Activated T-helper 2 cell treated with anti-CD3 and anti-CD28 coated beads, Interferon-gamma antibody, Interleukin-2, Interleukin-4, amounts not matched to agents 10 μg/mL and 5 μg/mL and 100 μg/mL, durations not matched to agents 14 hours and 24 hours and 36 hours (primary cell): Measurements from ENCODE around the gene PDSS1. TPM values are rescaled to one million over a fixed set of nuclear protein-coding genes. Genes with fewer than 3 reads are reported as not detected.
"Not testable (repeated sequence)": the region's sequence is repeated elsewhere in the genome, so short reads cannot be mapped to it uniquely, and the experiment has no call there.

Experiments
- DNase-seq: peaks from one replicate; pipeline ENCODE4 v3.0.0; 2021; ENCODE audit warnings: low spot score
- H3K27ac Mint-ChIP-seq: one replicate; pipeline ENCODE4 v1.8.0; 2021; ENCODE audit warnings: mixed read lengths
- H3K27me3 Mint-ChIP-seq: one replicate; pipeline ENCODE4 v1.8.0; 2021; ENCODE audit warnings: low read depth, mixed read lengths
- H3K36me3 Mint-ChIP-seq: one replicate; pipeline ENCODE4 v1.8.0; 2021; ENCODE audit warnings: low read depth, mixed read lengths
- H3K4me1 Mint-ChIP-seq: one replicate; pipeline ENCODE4 v1.8.0; 2021; ENCODE audit warnings: low read depth, mixed read lengths
- H3K4me3 Mint-ChIP-seq: one replicate; pipeline ENCODE4 v1.8.0; 2021; ENCODE audit warnings: low read depth, mild to moderate bottlenecking, moderate library complexity, mixed read lengths
- H3K9me3 Mint-ChIP-seq: one replicate; pipeline ENCODE4 v1.8.0; 2021; ENCODE audit warnings: mixed read lengths
- intact Hi-C: fragments of 100-400 bp; cut with micrococcal nuclease; formaldehyde crosslinking; loops from one replicate; pipeline ENCODE4 v1.15.1; 2023
- total RNA-seq: library from RNA; stranded (reverse); gene quantifications from 2 replicates; pipeline ENCODE4 v1.2.3, GENCODE V29; 2022

Gene PDSS1
- total RNA-seq, 1 donor from 2014 or later: 32.3 TPM

DNA sequence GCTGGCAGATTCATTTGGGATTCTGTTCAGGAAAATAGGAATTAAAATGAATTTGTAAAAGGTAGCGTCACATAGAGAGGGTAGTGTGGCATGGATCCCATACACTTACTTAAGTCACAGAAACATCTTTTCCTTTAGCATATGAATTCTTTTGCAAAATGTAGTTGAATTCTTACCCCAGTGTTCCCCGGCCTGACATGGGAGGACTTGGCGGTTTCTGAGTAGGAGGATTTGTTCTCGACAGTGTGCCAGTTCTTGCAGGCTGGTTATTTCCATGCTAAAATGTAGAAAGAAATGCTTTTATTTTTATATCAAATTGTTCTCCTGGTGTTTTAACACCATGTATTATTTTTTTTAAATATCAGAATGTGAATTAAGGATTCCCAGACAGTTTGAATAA is 72.6 kb downstream of the PDSS1 start:
- Mint-ChIP-seq H3K27me3 (no peaks in the 10 kb centered on the region), H3K27ac (no peak overlapping the region), H3K9me3 (no peaks in the 10 kb centered on the region), H3K36me3 (peaks cover 30% of the 10 kb centered on the region), H3K4me1 (peaks cover 15% of the 10 kb centered on the region), H3K4me3 (no peak overlapping the region)
- DNase-seq: no peak
- intact Hi-C loops: no loop called here

DNA sequence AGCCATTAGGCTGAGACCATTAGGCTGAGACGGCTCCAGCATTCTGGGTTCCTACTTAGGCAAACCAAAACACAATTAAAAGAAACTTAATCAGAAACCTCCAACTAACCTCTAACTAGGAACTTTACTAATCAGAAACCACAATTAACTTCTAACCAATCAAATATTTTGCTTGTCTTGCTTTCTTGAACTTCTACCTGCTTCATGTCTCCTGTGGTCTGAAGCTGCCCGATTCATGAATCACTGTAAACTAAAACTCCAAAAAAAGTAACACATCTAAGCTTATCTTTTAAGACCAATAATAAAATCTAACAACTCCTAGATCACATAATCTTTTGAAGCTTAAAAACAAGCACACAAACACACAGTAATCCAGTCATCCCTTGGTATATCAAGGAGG is 76.1 kb downstream of the PDSS1 start:
- H3K9me3 Mint-ChIP-seq: no peaks in the 10 kb centered on the region
- intact Hi-C loops: no loop called here
- peaks cover 21% of the 10 kb centered on the region for H3K36me3 Mint-ChIP-seq
- H3K4me1 Mint-ChIP-seq: peaks cover 22% of the 10 kb centered on the region
- no peaks in the 10 kb centered on the region for H3K27me3 Mint-ChIP-seq
- no peak for DNase-seq
- H3K27ac Mint-ChIP-seq: no peak overlapping the region
- H3K4me3 Mint-ChIP-seq: no peak overlapping the region

DNA sequence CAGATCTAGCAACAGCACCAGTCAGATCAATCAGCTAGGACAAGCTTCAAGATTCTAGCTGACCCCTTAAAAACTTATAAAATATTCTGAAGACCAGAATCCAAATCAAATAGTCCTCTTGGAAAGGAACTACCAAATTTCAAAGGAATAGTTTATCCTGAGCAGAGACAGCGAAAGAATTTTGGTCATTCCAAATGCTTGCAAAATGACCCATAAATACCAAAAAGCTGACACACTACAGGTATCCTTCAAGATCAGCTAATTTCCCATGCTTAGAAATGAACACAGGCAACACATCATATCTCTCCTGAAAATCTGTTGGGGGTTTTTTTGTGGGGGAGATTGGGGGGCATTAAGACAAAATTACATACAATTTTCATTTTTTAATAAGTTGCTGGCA is 78.8 kb downstream of the PDSS1 start:
- peaks cover 37% of the 10 kb centered on the region for H3K4me1 Mint-ChIP-seq
- intact Hi-C loops: no loop called here
- H3K4me3 Mint-ChIP-seq: no peak overlapping the region
- no peak overlapping the region for H3K27ac Mint-ChIP-seq
- H3K9me3 Mint-ChIP-seq: no peaks in the 10 kb centered on the region
- no peak for DNase-seq
- peaks cover 14% of the 10 kb centered on the region for H3K36me3 Mint-ChIP-seq
- no peaks in the 10 kb centered on the region for H3K27me3 Mint-ChIP-seq

DNA sequence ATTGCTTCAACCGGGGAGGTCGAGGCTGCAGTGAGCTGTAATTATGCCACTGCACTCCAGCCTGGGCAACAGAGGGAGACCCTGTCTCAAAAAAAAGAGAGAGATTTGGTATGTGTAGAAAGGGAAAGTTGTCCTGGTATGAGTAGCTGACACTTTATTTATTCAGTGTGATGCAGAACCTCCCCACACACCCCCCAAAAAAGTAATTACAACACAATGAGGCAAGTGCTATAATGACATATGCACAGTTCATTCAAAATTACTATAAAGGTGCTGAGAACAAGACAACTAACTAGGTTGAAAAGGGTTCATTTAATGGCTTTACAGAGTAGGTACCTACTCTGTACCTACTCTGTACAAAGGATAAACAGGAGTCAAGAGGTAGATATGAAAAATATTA is 80.2 kb downstream of the PDSS1 start:
- no peak overlapping the region for H3K27ac Mint-ChIP-seq
- H3K36me3 Mint-ChIP-seq: peaks cover 14% of the 10 kb centered on the region
- H3K27me3 Mint-ChIP-seq: no peaks in the 10 kb centered on the region
- DNase-seq: no peak
- intact Hi-C loops: no loop called here
- H3K4me1 Mint-ChIP-seq: peaks cover 50% of the 10 kb centered on the region
- H3K4me3 Mint-ChIP-seq: no peak overlapping the region
- H3K9me3 Mint-ChIP-seq: no peaks in the 10 kb centered on the region

DNA sequence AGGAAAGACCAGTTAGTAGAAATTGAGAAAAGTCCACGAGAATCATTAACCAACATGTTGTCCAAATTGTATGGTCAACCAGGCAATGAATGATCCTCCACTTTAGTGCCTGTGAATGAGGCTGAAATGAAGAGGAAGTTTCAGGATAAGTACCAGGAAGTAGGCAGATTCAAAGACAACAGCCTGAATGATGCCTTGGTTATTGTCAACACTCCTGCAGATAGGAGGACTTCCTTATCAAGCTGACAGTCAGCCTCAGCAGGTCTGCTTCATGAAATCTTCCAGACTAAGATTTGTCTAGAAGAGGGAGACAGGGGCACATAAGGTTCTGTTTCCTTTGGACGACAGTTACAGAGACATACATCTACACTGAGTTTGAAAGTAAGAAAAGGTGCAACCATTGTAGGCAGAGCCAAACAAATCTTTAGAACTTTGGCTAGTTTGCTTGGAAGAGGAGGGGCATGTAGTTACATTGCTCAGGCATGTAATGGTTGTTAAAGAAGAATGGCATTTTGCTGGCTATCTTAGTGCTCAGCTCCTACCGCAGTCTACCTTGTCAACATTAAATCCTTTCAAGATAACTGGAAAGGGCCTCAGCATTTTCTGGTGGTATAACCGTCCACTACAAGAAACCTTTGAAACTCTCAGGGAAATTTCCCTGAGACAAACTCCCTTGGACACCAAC is 81.8 kb downstream of the PDSS1 start:
- Mint-ChIP-seq H3K27me3 (no peaks in the 10 kb centered on the region), H3K36me3 (peaks cover 15% of the 10 kb centered on the region), H3K27ac (no peak overlapping the region), H3K9me3 (no peaks in the 10 kb centered on the region), H3K4me3 (no peak overlapping the region), H3K4me1 (peaks cover 49% of the 10 kb centered on the region)
- intact Hi-C loops: no loop called here
- DNase-seq: no peak

DNA sequence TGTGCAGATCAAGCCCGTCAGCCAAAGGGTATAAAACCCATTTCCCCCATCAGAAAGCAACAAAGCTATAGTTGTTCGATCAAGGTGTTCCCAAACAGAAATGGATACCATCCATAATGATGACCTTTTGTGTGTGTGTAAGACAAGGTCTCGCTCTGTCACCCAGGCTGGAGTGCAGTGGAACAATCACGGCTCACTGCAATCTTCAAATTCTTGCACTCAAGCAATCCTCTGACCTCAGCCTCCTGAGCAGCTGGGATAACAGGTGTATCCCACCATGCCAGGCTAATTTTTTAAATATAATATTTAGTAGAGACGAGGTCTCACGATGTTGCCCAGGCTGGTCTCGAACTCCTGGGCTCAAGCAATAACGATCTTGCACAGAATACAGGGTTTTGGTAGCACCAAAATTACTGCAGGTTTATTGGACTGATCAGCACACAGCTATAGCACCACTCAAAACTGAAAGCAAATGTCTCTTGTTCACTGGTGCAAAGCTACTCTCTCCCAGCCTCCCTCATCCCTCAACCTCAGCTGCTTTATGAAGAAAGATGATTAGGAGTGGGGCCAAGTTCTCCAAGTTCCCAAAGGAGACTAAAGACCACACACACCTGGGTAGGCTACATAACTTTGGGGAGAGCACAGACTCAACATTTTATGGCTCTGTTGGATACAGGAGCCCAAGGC is 82.7 kb downstream of the PDSS1 start:
- peaks cover 14% of the 10 kb centered on the region for H3K36me3 Mint-ChIP-seq
- intact Hi-C loops: loop anchor here (5.0 kb wide), 1 partner anchor 77 kb away; no protein-coding TSS in a partner anchor
- H3K9me3 Mint-ChIP-seq: no peaks in the 10 kb centered on the region
- no peak overlapping the region for H3K4me3 Mint-ChIP-seq
- no peak for DNase-seq
- H3K27me3 Mint-ChIP-seq: no peaks in the 10 kb centered on the region
- H3K27ac Mint-ChIP-seq: no peak overlapping the region
- peaks cover 48% of the 10 kb centered on the region for H3K4me1 Mint-ChIP-seq

DNA sequence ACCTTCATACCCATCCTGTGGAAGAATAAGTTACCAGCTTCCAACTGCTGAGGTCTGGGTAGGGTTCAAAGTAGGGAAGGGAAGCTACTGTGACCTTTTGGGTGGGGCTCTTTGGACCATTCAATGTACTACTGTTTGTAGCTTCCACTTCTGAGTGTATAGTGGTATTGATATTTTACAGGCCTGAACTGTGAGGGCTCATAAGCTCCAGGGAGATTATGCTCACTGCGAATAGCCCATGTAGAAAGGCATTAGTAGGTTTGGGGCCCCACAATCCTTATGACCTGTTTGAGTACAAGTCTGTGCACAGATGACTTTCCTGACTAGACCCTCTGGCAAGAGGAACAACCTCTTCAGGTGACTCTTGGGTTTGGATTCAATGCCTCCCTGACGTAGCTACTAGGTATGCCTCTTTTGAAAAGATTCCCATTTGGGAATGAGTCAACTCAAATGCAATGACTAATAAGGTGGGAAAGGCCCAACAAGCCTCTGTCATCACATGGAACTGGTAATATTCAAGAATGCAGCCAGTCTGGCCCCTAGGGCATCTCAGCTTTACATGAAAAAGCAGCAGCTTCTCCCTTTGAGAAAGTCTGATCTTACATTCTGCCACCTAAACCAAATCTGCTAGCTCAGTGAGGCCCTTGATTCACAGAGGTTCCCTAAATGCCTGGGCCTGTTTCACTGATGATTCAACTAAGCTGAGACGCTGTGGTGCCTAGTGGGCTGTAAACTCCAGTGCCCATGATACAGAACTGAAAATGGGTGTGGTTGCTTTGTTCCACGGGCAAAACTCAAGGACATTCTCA is 83.5 kb downstream of the PDSS1 start:
- peaks cover 45% of the 10 kb centered on the region for H3K4me1 Mint-ChIP-seq
- intact Hi-C loops: loop anchor here (5.0 kb wide), 1 partner anchor 76 kb away; no protein-coding TSS in a partner anchor
- H3K36me3 Mint-ChIP-seq: peaks cover 10% of the 10 kb centered on the region
- H3K27ac Mint-ChIP-seq: peak overlapping the region; percentile 51
- no peak for DNase-seq
- no peak overlapping the region for H3K4me3 Mint-ChIP-seq
- no peaks in the 10 kb centered on the region for H3K9me3 Mint-ChIP-seq
- H3K27me3 Mint-ChIP-seq: no peaks in the 10 kb centered on the region

DNA sequence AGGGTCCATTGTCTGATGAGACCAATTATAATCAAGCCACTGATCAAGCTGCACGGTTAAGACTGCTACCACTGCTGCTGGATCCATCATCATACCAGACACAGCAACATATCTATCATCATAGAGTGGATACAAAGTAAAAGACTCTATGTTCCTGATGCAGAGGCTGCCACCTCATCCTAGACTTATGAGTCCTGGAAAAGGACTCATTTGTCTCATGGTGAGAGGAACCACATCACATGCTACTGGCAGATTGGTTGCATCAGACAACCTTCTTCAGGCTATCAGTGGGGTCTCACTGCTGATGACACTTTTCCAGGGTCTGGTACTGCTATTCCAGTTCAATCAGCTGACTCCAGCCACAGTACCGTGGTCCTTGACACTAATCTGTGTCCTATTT is 84.3 kb downstream of the PDSS1 start:
- Mint-ChIP-seq H3K27me3 (no peaks in the 10 kb centered on the region), H3K9me3 (no peaks in the 10 kb centered on the region), H3K4me1 (peaks cover 45% of the 10 kb centered on the region), H3K4me3 (no peak overlapping the region), H3K27ac (peak overlapping the region; percentile 51), H3K36me3 (peaks cover 10% of the 10 kb centered on the region)
- intact Hi-C loops: loop anchor here (5.0 kb wide), 1 partner anchor 76 kb away; no protein-coding TSS in a partner anchor
- no peak for DNase-seq

DNA sequence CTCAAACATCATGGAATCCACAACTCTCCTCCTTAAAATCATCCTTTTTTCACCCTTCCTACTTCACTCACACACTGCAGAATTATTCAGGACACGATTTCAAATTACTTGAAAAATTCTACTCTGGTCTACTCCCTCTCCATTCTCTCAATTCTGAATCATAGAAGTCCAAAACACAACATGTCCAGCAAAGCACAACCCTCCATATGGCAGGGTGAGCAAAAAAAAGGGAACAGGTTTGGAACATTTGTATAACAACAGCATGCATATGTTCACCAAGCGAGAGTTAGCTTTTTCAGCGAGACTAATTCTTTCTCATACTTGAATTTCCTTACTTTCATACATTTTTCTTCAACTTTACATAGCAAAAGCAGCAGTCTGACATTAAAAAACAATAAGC is 89.9 kb downstream of the PDSS1 start:
- H3K27me3 Mint-ChIP-seq: no peaks in the 10 kb centered on the region
- peaks cover 19% of the 10 kb centered on the region for H3K4me1 Mint-ChIP-seq
- no peak overlapping the region for H3K27ac Mint-ChIP-seq
- intact Hi-C loops: no loop called here
- no peak overlapping the region for H3K4me3 Mint-ChIP-seq
- H3K9me3 Mint-ChIP-seq: no peaks in the 10 kb centered on the region
- no peak for DNase-seq
- peaks cover 39% of the 10 kb centered on the region for H3K36me3 Mint-ChIP-seq

DNA sequence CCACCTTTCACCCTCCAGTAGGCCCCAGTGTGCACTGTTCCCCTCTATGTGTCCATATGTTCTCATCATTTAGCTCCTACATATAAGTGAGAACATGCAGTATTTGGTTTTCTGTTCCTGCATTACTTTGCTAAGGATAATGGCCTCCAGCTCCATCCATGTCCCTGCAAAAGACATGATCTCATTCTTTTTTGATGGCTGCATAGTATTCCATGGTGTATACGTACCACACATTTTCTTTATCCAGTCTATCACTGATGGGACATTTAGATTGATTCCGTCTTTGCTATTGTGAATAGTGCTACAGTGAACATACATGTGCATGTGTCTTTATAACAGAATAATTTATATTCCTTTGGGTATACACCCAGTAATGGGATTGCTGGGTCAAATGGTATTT is 92.3 kb downstream of the PDSS1 start:
- Mint-ChIP-seq H3K36me3 (peaks cover 34% of the 10 kb centered on the region), H3K4me1 (peaks cover 18% of the 10 kb centered on the region)
- intact Hi-C loops, DNase-seq, H3K27me3 Mint-ChIP-seq, H3K9me3 Mint-ChIP-seq, H3K27ac Mint-ChIP-seq, H3K4me3 Mint-ChIP-seq: not testable (repeated sequence)

DNA sequence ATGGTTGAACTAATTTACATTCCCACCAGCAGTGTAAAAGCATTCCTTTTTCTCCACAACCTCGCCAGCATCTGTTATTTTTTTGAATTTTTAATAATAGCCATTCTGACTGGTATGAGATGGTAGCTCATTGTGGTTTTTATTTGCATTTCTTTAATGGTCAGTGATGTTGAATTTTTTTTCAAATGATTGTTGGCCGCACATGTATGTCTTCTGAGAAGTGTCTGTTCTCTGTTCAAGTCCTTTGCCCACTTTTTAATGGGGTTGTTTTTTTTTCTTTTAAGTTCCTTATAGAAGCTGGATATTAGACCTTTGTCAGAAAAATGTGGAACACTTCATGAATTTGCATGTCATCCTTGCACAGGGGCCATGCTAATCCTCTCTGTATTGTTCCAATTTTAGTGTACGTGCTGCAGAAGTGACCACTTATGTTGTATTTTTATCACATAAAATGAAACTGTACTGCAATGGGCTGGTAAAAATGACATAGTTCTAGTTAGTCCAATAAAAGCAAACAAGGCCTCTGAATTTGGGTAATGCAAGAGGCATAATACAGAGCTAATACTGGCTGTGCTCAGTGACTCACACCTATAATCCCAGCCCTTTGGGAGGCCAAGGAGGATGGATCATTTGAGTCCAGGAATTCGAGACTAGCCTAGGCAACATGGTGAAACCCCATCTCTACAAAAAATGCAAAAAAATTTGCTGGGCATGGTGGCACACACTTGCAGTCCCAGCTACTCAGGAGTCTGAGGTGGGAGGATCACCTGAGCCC is 92.9 kb downstream of the PDSS1 start:
- H3K27me3 Mint-ChIP-seq: no peaks in the 10 kb centered on the region
- H3K27ac Mint-ChIP-seq: no peak overlapping the region
- H3K36me3 Mint-ChIP-seq: peaks cover 37% of the 10 kb centered on the region
- no peak for DNase-seq
- H3K4me1 Mint-ChIP-seq: peaks cover 21% of the 10 kb centered on the region
- peaks cover 4% of the 10 kb centered on the region for H3K9me3 Mint-ChIP-seq
- intact Hi-C loops: no loop called here
- H3K4me3 Mint-ChIP-seq: no peak overlapping the region

DNA sequence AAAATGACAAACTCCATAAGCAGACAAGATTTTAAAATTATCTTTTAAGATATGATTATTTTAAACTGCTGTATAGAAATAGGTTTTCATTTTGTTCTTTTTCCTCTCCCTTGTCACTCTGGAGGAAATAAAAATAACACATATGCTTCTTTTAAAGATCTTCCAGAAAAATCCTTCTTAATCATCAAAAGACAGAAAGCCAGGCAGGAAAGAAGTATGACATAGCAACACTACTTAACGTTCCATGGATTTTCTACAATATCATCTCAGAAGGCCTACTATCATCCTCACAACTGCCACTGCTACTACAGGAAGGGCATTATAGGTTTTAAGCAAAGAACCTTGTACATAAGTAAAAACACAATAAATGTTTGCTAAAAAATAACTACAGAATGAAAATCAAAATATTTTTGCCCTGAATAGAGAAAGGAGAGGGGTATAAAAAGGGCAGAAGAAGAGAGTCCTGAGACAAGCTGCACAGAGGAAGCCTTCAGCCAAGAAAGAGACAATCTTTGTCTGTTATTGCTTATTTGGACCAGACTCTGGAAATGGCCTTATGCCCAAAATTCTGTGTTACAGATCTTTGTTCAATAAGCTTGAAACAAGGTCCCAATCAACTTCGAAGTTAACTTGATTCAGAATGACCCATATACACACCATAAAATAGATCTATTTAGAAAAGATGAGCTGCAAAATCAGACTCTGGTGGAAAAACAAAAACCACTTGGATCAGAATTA is 95.4 kb downstream of the PDSS1 start:
- H3K36me3 Mint-ChIP-seq: peaks cover 42% of the 10 kb centered on the region
- H3K27me3 Mint-ChIP-seq: no peaks in the 10 kb centered on the region
- DNase-seq: no peak
- no peak overlapping the region for H3K4me3 Mint-ChIP-seq
- peaks cover 19% of the 10 kb centered on the region for H3K4me1 Mint-ChIP-seq
- intact Hi-C loops: no loop called here
- H3K9me3 Mint-ChIP-seq: peaks cover 17% of the 10 kb centered on the region
- H3K27ac Mint-ChIP-seq: no peak overlapping the region
